Kidney (tissue), 14 donors: ENCODE data around the gene CALR3. TPM values are rescaled to one million over a fixed set of nuclear protein-coding genes. Genes with fewer than 3 reads are reported as not detected.

Experiments
- DNase-seq, 5 donors: peaks; one replicate each; pipeline ENCODE4 v3.0.0-alpha.2; 2013 to 2020
- FAIRE-seq: peaks from 2 replicates; lab custom pipeline; 2012; peaks lifted over from hg19 to GRCh38; lab: Jason Lieb, UNC
- H3K27ac ChIP-seq, 2 donors: one replicate each; pipeline ENCODE4 v1.7.0; 2013; ENCODE audit warnings: low read depth in 2 of 2, low read length in 2 of 2, inconsistent platforms in 1 of 2
- H3K27me3 ChIP-seq: one replicate; pipeline ENCODE4 v1.7.1; 2013; ENCODE audit warnings: low read length, inconsistent platforms; ENCODE audit not compliant: control insufficient read depth, insufficient read depth
- H3K36me3 ChIP-seq, 3 donors: one replicate each; pipeline versions ENCODE4 v1.7.0 to v1.7.1; 2013; ENCODE audit warnings: low read length in 3 of 3, control low read depth in 1 of 3, inconsistent platforms in 1 of 3; ENCODE audit not compliant: insufficient read depth in 3 of 3, control insufficient read depth in 2 of 3
- H3K4me1 ChIP-seq, 3 donors: one replicate each; pipeline versions ENCODE4 v1.7.0 to v1.7.1; 2013; ENCODE audit warnings: low read length in 3 of 3, inconsistent platforms in 1 of 3, low read depth in 1 of 3; ENCODE audit not compliant: control insufficient read depth in 2 of 3, insufficient read depth in 2 of 3
- H3K4me3 ChIP-seq, 3 donors: one replicate each; pipeline versions ENCODE4 v1.7.0 to v1.8.1; 2013; ENCODE audit warnings: low read length in 3 of 3, control low read depth in 1 of 3, inconsistent platforms in 1 of 3
- H3K9ac ChIP-seq, 3 donors: one replicate each; pipeline versions ENCODE4 v1.7.0 to v1.7.1; 2013; ENCODE audit warnings: low read length in 3 of 3, control low read depth in 1 of 3, inconsistent platforms in 1 of 3
- H3K9me3 ChIP-seq, 3 donors: one replicate each; pipeline versions ENCODE4 v1.7.0 to v1.7.1; 2013; ENCODE audit warnings: low read length in 3 of 3, control low read depth in 1 of 3, inconsistent platforms in 1 of 3; ENCODE audit not compliant: control insufficient read depth in 2 of 3, insufficient read depth in 1 of 3
- intact Hi-C: fragments of 100-400 bp; cut with DNase I; formaldehyde crosslinking; loops from one replicate; pipeline ENCODE4 v1.11.1; 2022
- polyA plus RNA-seq: library from polyadenylated mRNA; stranded (reverse); fragments of 350-450 nt; fragmentation: Illumina TruSeq; extraction: RNeasy Lipid Tissue Mini Kit (QIAGEN cat#74804); gene quantifications from one replicate; pipeline ENCODE4 v1.2.3, GENCODE V29; 2014; ENCODE audit warnings: low read depth, low replicate concordance; ENCODE audit not compliant: insufficient read depth
- total RNA-seq: library from RNA; stranded (reverse); fragmentation: NEBNext Ultra II Directional; extraction: Animal tissue kit (Norgen Biotek cat#: 25700); gene quantifications from one replicate; pipeline ENCODE4 v1.2.1, GENCODE V29; 2021
- TF ChIP-seq, protein P1 (sequence below): IDR thresholded peaks from 3 replicates; pipeline ENCODE4 v1.5.1; 2012; ENCODE audit warnings: mild to moderate bottlenecking, moderate library complexity, borderline replicate concordance; ENCODE audit not compliant: insufficient read depth; ENCODE audit errors: extremely low read depth
- donor health status: control.
- donor health status: control.
- donor health status: control.
- donor health status: control.
- donor health status: control.
- donor health status: DM: yes; HTN: yes; CAD: no.
- donor health status: Normal renal cell carcinoma (clear cell type).

Gene CALR3
- total and polyA plus RNA-seq, 2 donors from 2014 or later, result not detected

DNA sequence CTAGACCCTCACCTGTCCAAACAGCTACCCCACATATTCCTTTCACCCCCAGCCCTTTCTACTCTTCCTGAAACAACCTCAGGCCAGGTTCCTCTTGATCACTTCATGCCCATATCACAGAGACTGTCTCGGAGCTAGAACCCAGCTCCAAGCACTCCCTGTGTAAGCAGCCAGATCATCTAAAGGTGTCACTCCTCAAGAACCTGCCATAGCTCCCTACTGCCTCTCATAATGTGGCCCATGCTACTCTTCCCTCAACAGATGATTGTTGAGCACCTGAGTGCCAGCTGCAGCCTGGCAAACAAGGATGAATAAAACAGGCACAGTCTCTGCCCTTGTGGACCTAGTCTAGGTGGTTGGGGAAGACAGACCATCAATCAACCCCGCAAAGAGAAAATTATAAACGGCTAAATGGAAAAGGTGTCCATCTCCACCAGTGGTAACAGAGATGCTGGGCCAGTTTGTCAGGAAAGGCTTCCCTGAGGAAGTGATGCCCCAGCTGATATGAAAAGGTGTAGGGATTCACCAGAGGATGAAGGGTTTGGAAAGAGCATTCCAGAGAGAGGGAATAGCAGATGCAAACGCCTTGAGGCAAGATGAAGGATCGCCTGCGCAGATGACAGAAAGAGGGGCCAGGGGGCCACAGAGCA lies 32.5 kb downstream of the CALR3 start:
- DNase-seq (no peak), FAIRE-seq (no peak)
- no peak overlapping the region for H3K9ac ChIP-seq
- no peaks in the 10 kb centered on the region for H3K27me3 ChIP-seq
- H3K4me1 ChIP-seq, result peaks cover 0 to 39% (median 17%) of the 10 kb centered on the region in 3 donors
- TF ChIP-seq, protein P1, sequence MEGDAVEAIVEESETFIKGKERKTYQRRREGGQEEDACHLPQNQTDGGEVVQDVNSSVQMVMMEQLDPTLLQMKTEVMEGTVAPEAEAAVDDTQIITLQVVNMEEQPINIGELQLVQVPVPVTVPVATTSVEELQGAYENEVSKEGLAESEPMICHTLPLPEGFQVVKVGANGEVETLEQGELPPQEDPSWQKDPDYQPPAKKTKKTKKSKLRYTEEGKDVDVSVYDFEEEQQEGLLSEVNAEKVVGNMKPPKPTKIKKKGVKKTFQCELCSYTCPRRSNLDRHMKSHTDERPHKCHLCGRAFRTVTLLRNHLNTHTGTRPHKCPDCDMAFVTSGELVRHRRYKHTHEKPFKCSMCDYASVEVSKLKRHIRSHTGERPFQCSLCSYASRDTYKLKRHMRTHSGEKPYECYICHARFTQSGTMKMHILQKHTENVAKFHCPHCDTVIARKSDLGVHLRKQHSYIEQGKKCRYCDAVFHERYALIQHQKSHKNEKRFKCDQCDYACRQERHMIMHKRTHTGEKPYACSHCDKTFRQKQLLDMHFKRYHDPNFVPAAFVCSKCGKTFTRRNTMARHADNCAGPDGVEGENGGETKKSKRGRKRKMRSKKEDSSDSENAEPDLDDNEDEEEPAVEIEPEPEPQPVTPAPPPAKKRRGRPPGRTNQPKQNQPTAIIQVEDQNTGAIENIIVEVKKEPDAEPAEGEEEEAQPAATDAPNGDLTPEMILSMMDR, result no peak
- no peaks in the 10 kb centered on the region for H3K9me3 ChIP-seq
- H3K4me3 ChIP-seq, result no peak overlapping the region
- intact Hi-C loops, result no loop called here
- no peaks in the 10 kb centered on the region for H3K36me3 ChIP-seq
- no peak overlapping the region for H3K27ac ChIP-seq

DNA sequence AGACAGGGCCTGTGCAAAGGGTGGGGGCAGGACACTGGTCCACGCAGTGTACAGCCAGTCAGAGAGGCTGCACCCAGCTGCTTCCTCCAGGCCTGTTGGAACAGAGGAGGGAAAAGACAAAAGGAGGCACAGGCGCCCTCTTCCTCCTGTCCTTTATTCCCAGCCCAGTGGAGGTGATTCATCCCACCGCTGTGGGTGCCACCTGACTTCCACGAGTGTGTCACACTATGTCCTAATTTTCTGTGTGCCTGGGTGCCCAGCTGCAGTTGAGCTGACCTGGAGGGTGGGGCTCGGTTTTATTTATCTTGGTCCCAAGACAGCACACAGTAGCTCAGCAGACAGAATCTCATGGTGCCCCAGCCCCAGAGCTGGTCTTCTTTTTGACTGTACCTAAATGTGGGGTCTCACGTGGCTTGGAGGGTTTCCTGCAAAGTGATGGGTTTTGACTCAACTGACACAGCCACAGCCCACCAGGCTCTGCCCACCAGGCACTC lies 33.2 kb downstream of the CALR3 start:
- Histone ChIP-seq H3K4me1 (peaks cover 0 to 41% (median 23%) of the 10 kb centered on the region in 3 donors), H3K4me3 (no peak overlapping the region), H3K36me3 (no peaks in the 10 kb centered on the region), H3K27me3 (no peaks in the 10 kb centered on the region), H3K9me3 (no peaks in the 10 kb centered on the region), H3K9ac (no peak overlapping the region), H3K27ac (no peak overlapping the region)
- TF ChIP-seq, protein P1, result no peak
- no peak for FAIRE-seq
- no peak for DNase-seq
- intact Hi-C loops, result no loop called here

DNA sequence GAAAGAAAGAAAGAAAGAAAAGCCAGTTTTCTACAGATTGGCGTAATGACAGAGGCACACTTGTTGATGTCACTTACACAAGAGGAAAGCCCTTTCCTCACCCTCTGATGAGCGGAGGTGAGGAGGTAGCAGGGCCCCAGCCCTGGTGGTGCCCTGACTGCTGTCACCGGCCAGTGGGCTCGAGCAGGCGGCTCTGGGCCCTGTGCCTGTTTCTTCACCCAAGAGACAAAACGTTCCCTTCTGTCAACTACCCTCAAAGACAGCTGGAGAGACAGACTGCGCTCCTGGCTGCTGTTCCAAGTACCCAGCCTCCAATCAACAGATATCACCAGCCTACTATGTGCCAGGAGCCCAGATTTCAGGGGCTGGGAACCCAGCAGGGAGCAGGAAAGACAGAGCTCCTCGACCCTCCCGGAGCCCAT lies 34.3 kb downstream of the CALR3 start:
- H3K4me1 ChIP-seq, result peaks cover 4 to 49% (median 31%) of the 10 kb centered on the region in 3 donors
- no peak overlapping the region for H3K27ac ChIP-seq

More for the DNA sequence above, 34.3 kb downstream of the CALR3 start:
- H3K27me3 ChIP-seq, result no peaks in the 10 kb centered on the region
- H3K36me3 ChIP-seq, result no peaks in the 10 kb centered on the region
- H3K9ac ChIP-seq, result no peak overlapping the region
- TF ChIP-seq, protein P1, result no peak
- FAIRE-seq (no peak), DNase-seq (no peak)
- no peak overlapping the region for H3K4me3 ChIP-seq
- intact Hi-C loops, result no loop called here
- H3K9me3 ChIP-seq, result no peaks in the 10 kb centered on the region
